HFF-Myc (cell line): ENCODE results near the gene SMIM14.
"Not testable (repeated sequence)": the region's sequence is repeated elsewhere in the genome, so short reads cannot be mapped to it uniquely, and the experiment has no call there.

Experiments
- DNase-seq: peaks from one replicate; pipeline ENCODE4 v3.0.0-alpha.2; 2011; ENCODE audit warnings: low read depth; ENCODE audit errors: extremely low read depth
- H3K4me3 ChIP-seq: replicated peaks from 2 replicates; pipeline ENCODE4 v1.5.1; 2011; ENCODE audit warnings: low read depth, mild to moderate bottlenecking, control low read depth, low read length
- TF ChIP-seq, protein P1 (sequence below): IDR thresholded peaks from 2 replicates; pipeline ENCODE4 v1.5.1; 2012; ENCODE audit warnings: mild to moderate bottlenecking, low read depth, low read length, control low read depth; ENCODE audit errors: missing control alignments

Gene SMIM14

GRCh38 chr4:39616651-39617050, 22.0 kb downstream of the SMIM14 start:
- TF ChIP-seq, protein P1, sequence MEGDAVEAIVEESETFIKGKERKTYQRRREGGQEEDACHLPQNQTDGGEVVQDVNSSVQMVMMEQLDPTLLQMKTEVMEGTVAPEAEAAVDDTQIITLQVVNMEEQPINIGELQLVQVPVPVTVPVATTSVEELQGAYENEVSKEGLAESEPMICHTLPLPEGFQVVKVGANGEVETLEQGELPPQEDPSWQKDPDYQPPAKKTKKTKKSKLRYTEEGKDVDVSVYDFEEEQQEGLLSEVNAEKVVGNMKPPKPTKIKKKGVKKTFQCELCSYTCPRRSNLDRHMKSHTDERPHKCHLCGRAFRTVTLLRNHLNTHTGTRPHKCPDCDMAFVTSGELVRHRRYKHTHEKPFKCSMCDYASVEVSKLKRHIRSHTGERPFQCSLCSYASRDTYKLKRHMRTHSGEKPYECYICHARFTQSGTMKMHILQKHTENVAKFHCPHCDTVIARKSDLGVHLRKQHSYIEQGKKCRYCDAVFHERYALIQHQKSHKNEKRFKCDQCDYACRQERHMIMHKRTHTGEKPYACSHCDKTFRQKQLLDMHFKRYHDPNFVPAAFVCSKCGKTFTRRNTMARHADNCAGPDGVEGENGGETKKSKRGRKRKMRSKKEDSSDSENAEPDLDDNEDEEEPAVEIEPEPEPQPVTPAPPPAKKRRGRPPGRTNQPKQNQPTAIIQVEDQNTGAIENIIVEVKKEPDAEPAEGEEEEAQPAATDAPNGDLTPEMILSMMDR: no peak
- no peak overlapping the region for H3K4me3 ChIP-seq
- no peak for DNase-seq

DNA sequence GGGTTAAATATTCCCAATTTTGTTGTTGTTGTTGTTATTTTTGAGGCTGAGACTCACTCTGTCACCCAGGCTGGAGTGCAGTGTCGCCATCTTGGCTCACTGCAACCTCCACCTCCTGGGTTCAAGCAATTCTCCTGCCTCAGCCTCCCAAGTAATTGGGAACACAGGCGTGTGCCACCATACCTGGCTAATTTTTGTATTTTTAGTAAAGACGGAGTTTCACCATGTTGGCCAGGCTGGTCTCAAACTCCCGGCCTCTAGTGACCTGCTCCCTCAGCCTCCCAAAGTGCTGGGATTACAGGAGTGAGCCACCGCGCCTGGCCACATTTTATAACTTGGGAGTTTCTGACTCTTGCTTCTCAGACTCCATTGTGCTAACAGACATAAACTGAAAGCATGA, 22.6 kb downstream of the SMIM14 start:
- not testable (repeated sequence) for DNase-seq, H3K4me3 ChIP-seq

- no peak overlapping the region for H3K4me3 ChIP-seq
- TF ChIP-seq, protein P1: no peak
- DNase-seq: no peak
These were observed 24.0 kb downstream of the SMIM14 start for GRCh38 chr4:39614487-39615162.

- TF ChIP-seq, protein P1: no peak
- no peak for DNase-seq
- H3K4me3 ChIP-seq: no peak overlapping the region
These were observed 25.5 kb downstream of the SMIM14 start for GRCh38 chr4:39613093-39613656.

- DNase-seq: no peak
- no peak overlapping the region for H3K4me3 ChIP-seq
- TF ChIP-seq, protein P1: no peak
These were observed 29.2 kb downstream of the SMIM14 start for GRCh38 chr4:39609454-39609931.

DNA sequence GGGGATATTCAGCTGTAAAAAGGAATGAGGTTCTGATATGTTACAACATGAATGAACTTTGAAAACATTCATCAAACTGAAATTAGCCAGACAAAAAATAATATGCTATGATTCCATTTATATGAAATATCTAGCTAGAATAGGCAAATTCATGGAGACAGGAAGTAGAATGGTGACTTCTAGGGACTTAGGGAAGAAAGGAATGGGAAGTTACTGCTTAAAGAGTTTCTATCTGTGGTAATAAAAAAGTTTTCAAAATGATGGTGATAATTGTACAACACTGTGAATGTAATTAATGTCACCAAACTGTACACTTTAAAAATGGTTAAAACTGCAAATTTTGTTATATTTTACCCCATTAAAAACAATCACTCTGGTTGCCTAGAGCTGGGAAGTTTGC, 30.2 kb downstream of the SMIM14 start:
- DNase-seq: no peak
- TF ChIP-seq, protein P1: no peak
- H3K4me3 ChIP-seq: no peak overlapping the region

DNA sequence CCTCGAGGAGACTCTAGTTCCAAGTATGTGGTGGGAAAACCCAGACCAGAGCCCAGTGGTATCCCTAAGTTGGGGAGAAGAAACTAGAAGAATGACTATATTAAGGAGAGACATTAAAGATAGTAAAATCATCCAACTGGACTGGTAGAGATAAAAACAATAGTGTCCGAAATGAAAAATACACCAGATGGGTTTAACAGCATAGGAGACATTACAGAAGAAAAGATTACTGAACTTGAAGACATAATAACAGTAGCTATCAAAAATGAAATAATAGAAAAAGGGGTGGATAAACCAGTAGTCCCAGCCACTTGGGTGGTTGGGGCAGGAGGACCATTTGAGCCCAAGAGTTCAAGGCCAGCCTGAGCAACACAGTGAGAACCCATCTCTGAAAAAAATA, 31.9 kb downstream of the SMIM14 start:
- no peak overlapping the region for H3K4me3 ChIP-seq
- TF ChIP-seq, protein P1: no peak
- DNase-seq: no peak
